DMS153 (cell line): ENCODE data around the gene STX11.
"Not testable (repeated sequence)": the region's sequence is repeated elsewhere in the genome, so short reads cannot be mapped to it uniquely, and the experiment has no call there.

Experiments
- DNase-seq: peaks from one replicate; lab custom pipeline; 2025; lab: John Stamatoyannopoulos, UW

The STX11 gene

GRCh38 chr6:144176043-144176442, 25.7 kb downstream of the STX11 start:
- DNase-seq: no peak

DNA sequence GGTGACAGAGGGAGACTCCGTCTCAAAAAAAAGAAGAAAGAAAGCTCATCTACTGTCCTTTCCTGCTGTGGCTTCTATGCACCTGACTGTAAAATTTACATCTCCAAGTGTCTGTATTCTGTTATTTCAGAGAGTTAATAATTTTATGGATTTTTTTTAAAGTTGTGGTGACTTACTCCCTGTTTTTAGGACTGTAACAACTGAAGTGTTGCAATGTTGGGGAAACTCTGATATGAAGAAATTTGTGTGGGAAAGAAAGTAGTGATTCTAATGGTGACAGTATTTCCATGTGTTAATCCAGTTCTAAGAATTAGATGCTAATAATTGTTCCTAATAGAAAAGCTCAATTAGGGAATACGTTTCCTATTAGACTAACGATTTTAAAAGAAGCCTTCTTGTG, 27.4 kb downstream of the STX11 start:
- no peak for DNase-seq

GRCh38 chr6:144178323-144178722, 28.0 kb downstream of the STX11 start:
- DNase-seq: no peak

DNA sequence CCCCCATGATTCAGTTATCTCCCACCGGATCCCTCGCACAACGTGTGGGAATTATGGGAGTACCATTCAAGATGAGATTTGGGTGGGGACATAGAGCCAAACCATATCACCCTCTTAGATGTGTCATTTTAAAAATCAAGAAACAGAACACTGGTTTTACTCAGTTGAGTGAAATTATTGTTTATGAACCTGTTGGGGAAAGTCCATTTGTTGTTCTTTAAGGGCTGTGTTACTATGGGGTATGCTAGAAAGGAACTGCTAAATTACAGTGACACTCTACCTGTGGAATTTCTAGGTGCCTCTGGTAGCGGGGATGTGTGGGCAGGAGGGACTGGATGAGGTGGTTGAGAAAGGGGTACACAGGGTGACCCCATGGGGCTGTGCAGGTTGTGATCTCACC, 28.9 kb downstream of the STX11 start:
- no peak for DNase-seq

- no peak for DNase-seq
Measured at GRCh38 chr6:144179828-144180227, 29.5 kb downstream of the STX11 start.

- DNase-seq: not testable (repeated sequence)
Measured at GRCh38 chr6:144180354-144180753, 30.0 kb downstream of the STX11 start.

DNA sequence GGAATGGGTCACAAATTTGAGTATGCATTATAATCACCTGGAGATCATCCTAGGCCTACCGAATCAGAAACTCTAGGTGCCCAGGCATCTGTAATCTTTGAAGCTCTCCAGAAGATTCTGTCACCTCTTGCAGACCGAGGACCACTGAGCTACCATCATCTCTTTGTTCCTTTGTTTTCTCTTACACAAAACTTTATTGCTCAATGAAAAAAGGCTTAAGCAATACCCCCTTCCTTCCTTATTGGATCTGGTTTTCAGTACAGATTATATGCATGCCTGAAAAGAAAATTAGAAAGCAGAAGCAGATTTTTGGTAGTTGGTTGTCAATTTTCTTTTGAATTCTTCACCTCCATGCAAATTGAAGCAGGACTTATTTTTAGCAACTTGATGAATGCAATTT, 31.3 kb downstream of the STX11 start:
- DNase-seq: no peak

DNA sequence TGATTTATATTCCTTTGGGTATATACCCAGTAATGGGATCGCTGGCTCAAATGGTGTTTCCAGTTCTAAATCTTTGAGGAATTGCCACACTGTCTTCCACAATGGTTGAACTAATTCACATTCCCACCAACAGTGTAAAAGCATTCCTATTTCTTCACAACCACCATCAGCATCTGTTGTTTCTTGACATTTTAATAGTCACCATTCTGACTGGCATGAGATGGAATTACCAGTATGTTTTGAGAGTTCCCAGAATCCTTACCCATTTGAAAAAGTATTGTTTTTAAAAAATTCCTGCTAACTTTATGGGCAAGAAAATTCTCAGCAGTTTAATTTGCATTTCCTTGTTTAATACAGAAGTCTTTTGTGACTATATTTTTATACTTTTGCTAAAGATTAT, 33.9 kb downstream of the STX11 start:
- DNase-seq: not testable (repeated sequence)

DNA sequence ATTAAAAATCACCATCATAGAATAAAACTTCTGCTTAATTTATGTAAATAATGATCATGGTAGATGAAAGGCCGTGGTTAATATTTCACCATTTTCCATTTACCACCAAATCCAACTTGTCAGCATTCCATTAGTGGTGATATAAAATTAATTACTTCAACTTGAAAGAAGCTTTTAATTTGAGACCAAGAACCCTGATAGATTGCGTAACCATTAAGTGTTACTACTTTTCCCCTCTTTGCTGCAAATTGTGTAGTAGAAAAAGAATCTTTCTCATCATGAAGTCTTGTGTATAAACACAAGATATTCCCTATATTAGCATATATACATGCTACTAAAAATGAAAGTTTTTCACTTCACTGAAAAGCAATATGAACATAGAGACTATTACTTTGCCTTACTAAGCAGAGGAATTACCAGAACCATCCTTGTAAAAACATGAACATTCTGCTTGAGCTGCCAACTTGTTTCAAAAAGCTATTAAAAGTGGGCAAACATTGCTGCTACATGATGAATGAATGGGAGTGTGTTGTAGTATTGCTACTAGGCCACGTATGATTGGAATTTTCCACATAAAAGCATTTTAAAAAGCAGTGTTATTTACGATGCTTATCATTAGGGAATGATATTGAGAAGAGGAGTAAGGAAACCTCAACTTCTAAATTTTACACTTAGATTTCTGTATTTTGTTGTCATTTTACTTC, 35.0 kb downstream of the STX11 start:
- DNase-seq: no peak

- DNase-seq: no peak
Measured at GRCh38 chr6:144186817-144187625, 36.7 kb downstream of the STX11 start.

DNA sequence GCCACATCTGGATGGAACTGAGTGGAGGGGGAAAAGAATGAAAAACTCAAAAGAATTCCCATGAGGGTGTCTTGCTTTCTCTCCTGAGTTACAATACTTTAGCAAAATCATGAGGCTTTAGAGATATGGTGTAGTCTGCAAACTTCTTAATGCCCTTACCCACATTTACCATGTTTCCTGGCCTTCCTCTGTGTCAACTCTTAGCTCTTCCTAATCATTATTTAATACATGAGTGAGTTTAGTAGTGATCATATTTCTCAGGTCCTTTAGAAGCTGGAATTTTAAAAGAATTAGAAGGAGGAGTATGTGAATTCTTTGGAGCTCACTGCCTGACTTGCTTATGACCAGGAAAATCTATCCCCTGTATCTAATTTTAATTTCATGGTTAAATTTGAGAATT, 39.0 kb downstream of the STX11 start:
- no peak for DNase-seq

- no peak for DNase-seq
Measured at GRCh38 chr6:144190080-144190479, 39.8 kb downstream of the STX11 start.

- DNase-seq: no peak
Measured at GRCh38 chr6:144190593-144190992, 40.3 kb downstream of the STX11 start.

DNA sequence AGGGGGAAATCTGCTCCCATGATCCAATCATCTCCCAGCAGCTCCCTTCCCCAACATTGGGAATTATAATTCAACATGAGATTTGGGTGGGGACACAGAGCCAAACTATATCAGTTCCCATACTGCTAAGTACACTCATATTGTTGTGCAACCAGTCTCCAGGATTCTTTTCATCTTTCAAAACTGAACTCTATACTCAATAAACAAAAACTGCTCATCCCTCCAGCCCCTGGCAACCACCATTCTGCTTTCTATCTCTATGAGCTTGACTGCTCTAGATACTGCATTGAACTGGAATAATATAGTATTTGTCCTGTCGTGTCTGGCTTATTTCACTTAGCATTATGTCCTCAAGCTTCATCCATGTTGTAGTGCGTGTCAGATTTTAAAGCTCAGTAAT, 42.9 kb downstream of the STX11 start:
- no peak for DNase-seq

DNA sequence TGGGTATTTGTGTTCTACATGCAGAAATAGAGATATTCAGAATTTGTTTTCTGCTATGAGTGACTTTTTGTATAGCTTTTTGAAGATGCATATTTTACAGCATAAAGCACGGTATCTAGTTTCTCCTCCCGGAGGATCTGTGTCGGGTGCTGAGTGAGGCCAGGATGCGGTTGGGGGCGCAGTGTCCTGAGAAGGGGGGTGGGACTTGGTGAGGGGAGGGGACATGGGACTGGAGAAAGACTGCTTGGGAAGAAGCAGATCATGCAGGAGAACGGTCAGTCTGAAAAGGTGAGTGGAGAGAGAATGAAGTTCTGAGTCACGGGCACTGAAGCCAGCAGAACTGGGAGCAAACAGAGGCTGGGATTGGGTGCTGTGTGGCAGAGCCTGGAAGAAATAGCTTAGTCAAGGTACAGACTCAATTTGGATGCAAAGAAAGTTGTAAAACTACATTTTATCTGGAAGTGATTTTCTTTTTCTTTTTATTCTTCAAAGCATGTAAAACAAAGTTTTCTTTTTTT, 44.0 kb downstream of the STX11 start:
- DNase-seq: no peak

- no peak for DNase-seq
Measured at GRCh38 chr6:144195671-144196270, 45.5 kb downstream of the STX11 start.

- no peak for DNase-seq
Measured at GRCh38 chr6:144197919-144198318, 47.6 kb downstream of the STX11 start.

- no peak for DNase-seq
Measured at GRCh38 chr6:144202879-144203468, 52.7 kb downstream of the STX11 start.

GRCh38 chr6:144211160-144211559, 60.8 kb downstream of the STX11 start:
- no peak for DNase-seq

DNA sequence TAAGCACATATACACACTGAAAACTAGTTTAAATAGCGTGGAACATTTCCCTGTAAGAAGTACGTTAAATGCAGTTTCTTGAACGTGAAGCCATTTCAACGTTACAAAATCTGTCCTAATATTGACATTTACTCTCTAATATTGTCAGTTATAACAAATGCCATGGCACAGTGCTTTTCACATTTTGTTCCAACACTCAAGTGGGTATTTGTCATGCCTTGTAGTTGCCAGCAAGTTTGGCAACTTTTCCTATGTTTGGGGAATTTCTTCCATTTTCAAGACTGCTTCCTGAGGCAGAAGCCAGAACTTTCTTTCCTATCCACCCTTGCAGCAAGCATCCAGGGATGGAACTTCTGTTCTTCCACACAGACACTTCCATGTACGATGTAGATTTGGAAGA, 63.0 kb downstream of the STX11 start:
- DNase-seq: no peak

DNA sequence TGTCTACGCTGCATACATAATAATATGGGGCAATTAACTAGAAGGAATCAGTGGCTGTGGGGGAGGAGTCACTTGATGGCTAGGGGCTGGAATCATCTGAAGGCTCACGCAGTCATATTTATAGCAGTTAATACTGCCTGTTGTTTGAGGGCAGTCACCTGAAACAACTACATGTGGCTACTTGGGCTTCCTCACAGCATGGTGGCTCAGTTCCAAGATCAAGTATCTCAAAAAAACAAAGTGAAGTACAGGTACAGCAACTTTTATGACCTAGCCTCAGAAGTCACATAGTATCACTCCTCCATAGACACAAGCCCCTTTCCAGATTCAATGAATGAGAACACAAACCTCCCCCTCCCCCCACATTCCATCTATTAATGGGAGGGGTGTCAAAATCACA, 63.7 kb downstream of the STX11 start:
- DNase-seq: no peak

- DNase-seq: no peak
Measured at GRCh38 chr6:144214622-144215401, 64.5 kb downstream of the STX11 start.
